GM12878 (cell line): ENCODE data around the gene ELMO3. TPM values are rescaled to one million over a fixed set of nuclear protein-coding genes. Genes with fewer than 3 reads are reported as not detected.

Experiments
- ATAC-seq: fragments of 200-7000 bp; cut with Tn5 transposase; 3 replicates; pipeline ENCODE4 v1.9.1; 2020; ENCODE audit warnings: mild to moderate bottlenecking, moderate library complexity
- BruUV-seq: library from RNA; stranded (reverse); fragments of 400-500 nt; replicated peaks from 2 replicates; lab custom pipeline; 2021; lab: Mats Ljungman, UMichigan
- CTCF ChIA-PET: fragments of 300-600 bp; sonication (Branson Sonifier 250); formaldehyde crosslinking; extraction: SDS; loops from one replicate; lab custom pipeline; 2021; ENCODE audit warnings: inconsistent platforms; lab: Yijun Ruan, JAX
- POLR2A ChIA-PET: fragments of 350-600 bp; formaldehyde crosslinking; extraction: SDS; loops from one replicate; lab custom pipeline; 2021; ENCODE audit warnings: inconsistent platforms; lab: Charles Lee
- RAD21 ChIA-PET: fragments of 300-600 bp; sonication (Branson Sonifier 250); formaldehyde crosslinking; loops from one replicate; lab custom pipeline; 2023; ENCODE audit warnings: antibody characterized with exemption; ENCODE audit not compliant: unreplicated experiment; lab: Charles Lee
- SMC1A ChIA-PET: fragments of 300-600 bp; sonication (Branson Sonifier 250); formaldehyde crosslinking; loops from one replicate; lab custom pipeline; 2023; ENCODE audit not compliant: unreplicated experiment, uncharacterized antibody; lab: Charles Lee
- DNase-seq: peaks from one replicate; pipeline ENCODE4 v3.0.0-alpha.2; 2011; ENCODE audit warnings: low read depth, low spot score
- FAIRE-seq: peaks from 3 replicates; lab custom pipeline; 2011; peaks lifted over from hg19 to GRCh38; lab: Jason Lieb, UNC
- H2AFZ ChIP-seq: 2 replicates; pipeline ENCODE4 v1.6.0; 2011; ENCODE audit warnings: low read depth, low read length, control low read depth; ENCODE audit not compliant: control insufficient read depth
- H3K27ac ChIP-seq: 2 replicates; pipeline ENCODE4 v1.5.1; 2011; ENCODE audit warnings: control low read depth; ENCODE audit not compliant: control insufficient read depth, insufficient read depth
- H3K27me3 ChIP-seq, 2 experiments: replicated peaks in 1 of 2; 2 replicates each; pipeline versions ENCODE4 v1.6.0 to v1.6.1; 2011; ENCODE audit warnings: low read length in 1 of 2; ENCODE audit not compliant: control insufficient read depth in 2 of 2, insufficient read depth in 2 of 2
- H3K36me3 ChIP-seq, 2 experiments: 2 replicates each; pipeline ENCODE4 v1.5.1; 2011; ENCODE audit warnings: low read length in 1 of 2; ENCODE audit not compliant: control insufficient read depth in 2 of 2, insufficient read depth in 2 of 2
- H3K4me1 ChIP-seq: 2 replicates; pipeline ENCODE4 v1.6.1; 2011; ENCODE audit warnings: mild to moderate bottlenecking, low read length, moderate library complexity, mixed read lengths; ENCODE audit not compliant: control insufficient read depth, insufficient read depth
- H3K4me2 ChIP-seq: 2 replicates; pipeline ENCODE4 v1.6.0; 2011; ENCODE audit warnings: control low read depth; ENCODE audit not compliant: control insufficient read depth, insufficient read depth
- H3K4me3 ChIP-seq: fragments of 200-600 bp; sonication (generic); 2 replicates; pipeline ENCODE4 v1.5.1; 2016
- H3K79me2 ChIP-seq: 2 replicates; pipeline ENCODE4 v1.6.0; 2011; ENCODE audit warnings: low read length; ENCODE audit not compliant: control insufficient read depth, insufficient read depth
- H3K9ac ChIP-seq: 2 replicates; pipeline ENCODE4 v1.8.0; 2011; ENCODE audit warnings: low read length, control low read depth, mixed read lengths; ENCODE audit not compliant: control insufficient read depth, insufficient read depth
- H3K9me3 ChIP-seq: replicated peaks from 3 replicates; pipeline ENCODE4 v1.5.1; 2011; ENCODE audit warnings: mild to moderate bottlenecking, low read length; ENCODE audit not compliant: control insufficient read depth, insufficient read depth
- H4K20me1 ChIP-seq: 2 replicates; pipeline ENCODE4 v1.6.0; 2011; ENCODE audit not compliant: control insufficient read depth, insufficient read depth
- ASH2L ChIP-seq: fragments of 300-600, 200-600 bp; sonication (generic); IDR thresholded peaks from 2 replicates; pipeline ENCODE4 v1.6.1; 2017; ENCODE audit warnings: low read depth, mild to moderate bottlenecking, borderline replicate concordance
- ATF7 ChIP-seq: fragments of 450-650 bp; IDR thresholded peaks from 2 replicates; pipeline ENCODE4 v1.6.1; 2016; ENCODE audit warnings: low read depth, mild to moderate bottlenecking
- GABPA ChIP-seq: IDR thresholded peaks from 2 replicates; pipeline ENCODE4 v1.6.1; 2014; ENCODE audit warnings: antibody characterized with exemption, low read depth, mild to moderate bottlenecking, inconsistent platforms
- IKZF1 ChIP-seq: fragments of 450-650 bp; conservative IDR thresholded peaks from 2 replicates; pipeline ENCODE4 v1.6.1; 2017; ENCODE audit warnings: antibody characterized with exemption, mild to moderate bottlenecking
- JUNB ChIP-seq: IDR thresholded peaks from 2 replicates; pipeline ENCODE4 v1.6.1; 2016; ENCODE audit warnings: antibody characterized with exemption, mild to moderate bottlenecking
- JUND ChIP-seq: IDR thresholded peaks from 2 replicates; pipeline ENCODE4 v1.6.1; 2012; ENCODE audit warnings: low read depth, mild to moderate bottlenecking, low read length, improper control_type of control experiment, moderate library complexity
- KDM1A ChIP-seq: fragments of 200-600 bp; sonication (generic); IDR thresholded peaks from 2 replicates; pipeline ENCODE4 v1.6.1; 2016; ENCODE audit warnings: borderline replicate concordance
- MEF2B ChIP-seq: fragments of 450-650 bp; IDR thresholded peaks from 2 replicates; pipeline ENCODE4 v1.6.1; 2018; ENCODE audit warnings: mild to moderate bottlenecking, moderate library complexity; ENCODE audit not compliant: partially characterized antibody, poor library complexity, severe bottlenecking
- MTA3 ChIP-seq: IDR thresholded peaks from 2 replicates; pipeline ENCODE4 v1.6.1; 2012; ENCODE audit warnings: low read length, inconsistent platforms, borderline replicate concordance
- MXI1 ChIP-seq: fragments of 150-350 bp; IDR thresholded peaks from 2 replicates; pipeline ENCODE4 v1.6.1; 2011; ENCODE audit warnings: low read depth, mild to moderate bottlenecking, inconsistent platforms, low read length, improper control_type of control experiment
- MYC ChIP-seq: IDR thresholded peaks from 2 replicates; pipeline ENCODE4 v1.6.1; 2011; ENCODE audit warnings: mild to moderate bottlenecking, low read length, moderate library complexity, inconsistent platforms; ENCODE audit not compliant: insufficient read depth, insufficient replicate concordance, insufficient read length, severe bottlenecking
- NR2C1 ChIP-seq: fragments of 450-650 bp; IDR thresholded peaks from 2 replicates; pipeline ENCODE4 v1.6.1; 2017; ENCODE audit warnings: antibody characterized with exemption, mild to moderate bottlenecking, moderate library complexity
- PAX5 ChIP-seq: IDR thresholded peaks from 2 replicates; pipeline ENCODE4 v1.6.1; 2011; ENCODE audit warnings: low read depth, low read length, borderline replicate concordance
- PAX8 ChIP-seq: fragments of 450-650 bp; IDR thresholded peaks from 2 replicates; pipeline ENCODE4 v1.6.1; 2017; ENCODE audit warnings: mild to moderate bottlenecking, moderate library complexity
- POLR2AphosphoS2 ChIP-seq: IDR thresholded peaks from 2 replicates; pipeline ENCODE4 v1.6.1; 2011; ENCODE audit warnings: low read depth, mild to moderate bottlenecking, low read length, improper control_type of control experiment, moderate library complexity
- SREBF2 ChIP-seq: IDR thresholded peaks from 2 replicates; pipeline ENCODE4 v1.6.1; 2012; ENCODE audit warnings: mild to moderate bottlenecking, low read length
- ZNF24 ChIP-seq: fragments of 450-650 bp; IDR thresholded peaks from 2 replicates; pipeline ENCODE4 v1.6.1; 2017; ENCODE audit warnings: antibody characterized with exemption, mild to moderate bottlenecking
- ZNF384 ChIP-seq: IDR thresholded peaks from 2 replicates; pipeline ENCODE4 v1.6.1; 2012; ENCODE audit warnings: low read depth, mild to moderate bottlenecking, low read length, improper control_type of control experiment, borderline replicate concordance
- WGBS: methylation state at CpG from one replicate; pipeline ENCODE4 v1.1.6; 2016; ENCODE audit warnings: low lambda C conversion rate; ENCODE audit not compliant: insufficient replicate concordance, insufficient coverage; ENCODE audit errors: missing lambda C conversion rate; 5-methylcytosine and 5-hydroxymethylcytosine counted together
- in situ Hi-C: fragments of 300-500 bp; cut with MboI; formaldehyde crosslinking; loops from 9 replicates; pipeline ENCODE4 v1.14.3; 2018; ENCODE audit warnings: mixed read lengths
- intact Hi-C: fragments of 100-400 bp; cut with micrococcal nuclease; formaldehyde crosslinking; loops from one replicate; pipeline ENCODE4 v1.14.2; 2022; ENCODE audit not compliant: unreplicated experiment
- polyA plus RNA-seq, 11 experiments: library from polyadenylated mRNA; depleted of rRNA in 4 of 11; unstranded in 6 of 11; stranded (reverse) in 5 of 11; fragments of >200 nt; fragmentation: Nextera tagmentation in 4 of 11; fragmentation: Illumina TruSeq in 1 of 11; extraction: Ambion mirVana in 4 of 11; extraction: Trizol in 1 of 11; gene quantifications; 1 replicate in 1 of 11; 2 replicates in 10 of 11; pipeline versions ENCODE4 v1.2.1 to v1.2.3, GENCODE V29; 2011 to 2016; ENCODE audit warnings: inconsistent platforms in 2 of 11, missing spikeins in 2 of 11, low read depth in 1 of 11
- total RNA-seq, 4 experiments: library from RNA; depleted of rRNA in 3 of 4; stranded (reverse); fragments of >200 nt in 3 of 4; fragmentation: Illumina TruSeq in 1 of 4; extraction: Trizol in 1 of 4; gene quantifications; 2 replicates each; pipeline versions ENCODE4 v1.2.1 to v1.2.3, GENCODE V29; 2013 to 2021
- TF ChIP-seq, protein P1 (sequence below): fragments of 450-650 bp; formaldehyde crosslinking; IDR thresholded peaks from 2 replicates; pipeline ENCODE4 v1.5.0; 2022; ENCODE audit warnings: mild to moderate bottlenecking, missing genetic modification characterization

The ELMO3 gene
- total and polyA plus RNA-seq, 10 of the 15 experiments (the other 5 are each of a cell fraction or from before 2014, with no cell fraction given): 0.05 to 4.7 (median 0.96) TPM; not detected in 1

DNA sequence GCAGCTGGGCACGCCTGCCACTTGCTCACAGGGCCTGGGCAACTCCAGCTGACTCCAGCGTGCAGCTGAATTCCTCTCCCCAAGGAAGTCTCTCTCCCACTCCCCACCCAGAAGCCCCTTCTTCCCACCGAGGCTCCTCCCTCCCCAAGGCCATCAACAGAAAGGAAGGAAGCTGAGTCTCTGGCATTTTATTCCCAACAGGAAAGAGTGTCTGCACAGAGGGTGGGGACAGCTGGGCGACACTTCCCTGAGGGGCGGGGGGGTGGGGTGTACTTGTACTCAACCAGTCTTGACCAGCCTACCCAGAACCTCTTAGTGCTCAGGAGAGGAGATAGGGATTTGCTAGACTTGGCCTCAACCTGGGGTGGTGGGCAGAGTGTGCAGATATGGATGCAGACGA lies 8.9 kb upstream of the ELMO3 start, which contains the start of gene EXOC3L1 (continued):
- TF ChIP-seq MEF2B: no peak
- TF ChIP-seq KDM1A: no peak
- no peak for TF ChIP-seq ZNF384
- TF ChIP-seq MXI1: no peak
- TF ChIP-seq ATF7: no peak
- TF ChIP-seq, protein P1, sequence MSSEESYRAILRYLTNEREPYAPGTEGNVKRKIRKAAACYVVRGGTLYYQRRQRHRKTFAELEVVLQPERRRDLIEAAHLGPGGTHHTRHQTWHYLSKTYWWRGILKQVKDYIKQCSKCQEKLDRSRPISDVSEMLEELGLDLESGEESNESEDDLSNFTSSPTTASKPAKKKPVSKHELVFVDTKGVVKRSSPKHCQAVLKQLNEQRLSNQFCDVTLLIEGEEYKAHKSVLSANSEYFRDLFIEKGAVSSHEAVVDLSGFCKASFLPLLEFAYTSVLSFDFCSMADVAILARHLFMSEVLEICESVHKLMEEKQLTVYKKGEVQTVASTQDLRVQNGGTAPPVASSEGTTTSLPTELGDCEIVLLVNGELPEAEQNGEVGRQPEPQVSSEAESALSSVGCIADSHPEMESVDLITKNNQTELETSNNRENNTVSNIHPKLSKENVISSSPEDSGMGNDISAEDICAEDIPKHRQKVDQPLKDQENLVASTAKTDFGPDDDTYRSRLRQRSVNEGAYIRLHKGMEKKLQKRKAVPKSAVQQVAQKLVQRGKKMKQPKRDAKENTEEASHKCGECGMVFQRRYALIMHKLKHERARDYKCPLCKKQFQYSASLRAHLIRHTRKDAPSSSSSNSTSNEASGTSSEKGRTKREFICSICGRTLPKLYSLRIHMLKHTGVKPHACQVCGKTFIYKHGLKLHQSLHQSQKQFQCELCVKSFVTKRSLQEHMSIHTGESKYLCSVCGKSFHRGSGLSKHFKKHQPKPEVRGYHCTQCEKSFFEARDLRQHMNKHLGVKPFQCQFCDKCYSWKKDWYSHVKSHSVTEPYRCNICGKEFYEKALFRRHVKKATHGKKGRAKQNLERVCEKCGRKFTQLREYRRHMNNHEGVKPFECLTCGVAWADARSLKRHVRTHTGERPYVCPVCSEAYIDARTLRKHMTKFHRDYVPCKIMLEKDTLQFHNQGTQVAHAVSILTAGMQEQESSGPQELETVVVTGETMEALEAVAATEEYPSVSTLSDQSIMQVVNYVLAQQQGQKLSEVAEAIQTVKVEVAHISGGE (CRISPR knock-in tag): no peak
- TF ChIP-seq, all 136 proteins: peak for 0

DNA sequence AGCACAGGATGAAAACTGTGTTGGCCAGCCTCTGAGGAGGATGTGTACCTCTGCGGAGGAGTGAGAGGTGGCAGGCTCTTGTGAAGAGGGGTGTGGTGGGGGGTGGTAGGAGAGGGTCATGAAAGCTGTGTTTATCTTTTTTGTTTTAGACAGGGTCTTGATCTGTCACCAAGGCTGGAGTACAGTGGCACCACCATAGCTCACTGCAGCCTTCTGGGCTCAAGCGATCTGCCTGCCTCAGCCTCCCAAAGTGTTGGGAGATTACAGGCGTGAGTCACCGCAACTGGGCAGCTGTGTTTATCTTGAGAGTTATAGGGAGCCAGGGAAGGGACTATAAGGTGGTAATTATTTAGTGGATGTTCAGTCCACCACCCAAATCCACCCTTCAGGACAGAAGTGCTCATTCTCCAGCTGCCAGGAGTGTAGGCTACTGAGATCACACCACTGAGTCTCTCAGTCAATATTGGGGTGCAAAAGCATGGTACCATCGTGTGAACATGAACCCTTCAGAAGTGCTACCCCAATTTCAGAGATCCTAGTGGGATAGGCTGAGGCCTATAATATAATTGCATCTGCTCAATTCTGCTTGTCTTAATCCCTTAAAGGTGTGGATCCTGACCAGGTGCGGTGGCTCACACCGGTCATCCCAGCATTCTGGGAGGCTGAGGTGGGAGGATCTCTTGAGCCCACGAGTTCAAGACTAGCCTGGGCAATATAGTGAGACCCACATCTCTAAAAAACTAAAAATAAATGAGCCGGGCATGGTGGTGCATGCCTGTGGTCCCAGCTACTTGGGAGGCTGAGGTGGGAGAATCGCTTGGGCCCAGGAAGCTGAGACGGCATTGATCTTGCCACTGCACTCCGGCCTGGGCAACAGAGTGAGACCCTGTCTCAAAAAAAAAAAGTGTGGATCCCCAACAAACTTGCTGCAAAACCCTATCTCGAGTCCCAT lies 8.2 kb upstream of the ELMO3 start:
- H4K20me1 ChIP-seq: peaks cover 4% of the 10 kb centered on the region
- H3K27ac ChIP-seq: no peak overlapping the region
- BruUV-seq: no TSS peak
- H3K4me2 ChIP-seq: no peak overlapping the region
- no peak overlapping the region for H3K9ac ChIP-seq
- peaks cover 23% of the 10 kb centered on the region for H3K79me2 ChIP-seq
- H3K4me1 ChIP-seq: peaks cover 8% of the 10 kb centered on the region
- no peaks in the 10 kb centered on the region for H3K27me3 ChIP-seq
- no peak overlapping the region; the same call in 1 of the 2 replicates for H2AFZ ChIP-seq
- ChIA-PET RAD21 (no interaction called here), CTCF (interaction anchor here (1.0 to 1.7 kb wide), 5 partner anchors 20 to 237 kb away, joined by 3 to 5 read pairs (median 4); partner anchors contain the start of genes NOL3 and TMEM208), SMC1A (interaction anchor here (0.7 to 1.1 kb wide), 2 partner anchors 33 to 148 kb away, joined by 3 read pairs; no protein-coding TSS in a partner anchor), POLR2A (interaction anchor here (1.4 kb wide), 1 partner anchor 36 kb away, joined by 5 read pairs; the partner anchor contains the start of gene TMEM208)
- in situ Hi-C loops (no loop called here), intact Hi-C loops (no loop called here)
- no peak overlapping the region for H3K4me3 ChIP-seq
- WGBS: 67% methylated on average over 13 of the region's 13 CpGs
- H3K36me3 ChIP-seq: peaks cover 9 to 10% of the 10 kb centered on the region in 2 experiments
- no peak for ATAC-seq
- no peak for DNase-seq
- FAIRE-seq: no peak
- H3K9me3 ChIP-seq: no peaks in the 10 kb centered on the region
- TF ChIP-seq MTA3: no peak
- no peak for TF ChIP-seq POLR2AphosphoS2
- no peak for TF ChIP-seq ZNF24
- TF ChIP-seq MXI1: no peak
- TF ChIP-seq GABPA: no peak
- no peak for TF ChIP-seq NR2C1
- TF ChIP-seq SREBF2: no peak
- no peak for TF ChIP-seq PAX5
- TF ChIP-seq PAX8: no peak
- TF ChIP-seq ASH2L: no peak
- no peak for TF ChIP-seq MYC
- no peak for TF ChIP-seq JUNB
- no peak for TF ChIP-seq IKZF1
- TF ChIP-seq JUND: no peak
